Neutrophil (primary cell): ENCODE data around the gene HUS1.
"Not testable (repeated sequence)": the region's sequence is repeated elsewhere in the genome, so short reads cannot be mapped to it uniquely, and the experiment has no call there.

ENCODE experiments used
- H3K27ac ChIP-seq: fragments of 200-600 bp; sonication (generic); 2 replicates; pipeline ENCODE4 v1.5.1; 2016; ENCODE audit warnings: mild to moderate bottlenecking, moderate library complexity
- H3K27me3 ChIP-seq: fragments of 200-600 bp; sonication (generic); 2 replicates; pipeline ENCODE4 v1.6.0; 2016; ENCODE audit warnings: mild to moderate bottlenecking
- H3K36me3 ChIP-seq: fragments of 200-600 bp; sonication (generic); 2 replicates; pipeline ENCODE4 v1.5.1; 2017
- H3K4me1 ChIP-seq, 2 experiments: fragments of 200-600 bp in 1 of 2; sonication (generic) in 1 of 2; 1 replicate in 1 of 2; 2 replicates in 1 of 2; pipeline versions ENCODE4 v1.5.1 to v1.6.1; 2013 to 2016; ENCODE audit warnings: low read depth in 1 of 2, low read length in 1 of 2, mild to moderate bottlenecking in 1 of 2, moderate library complexity in 1 of 2; ENCODE audit not compliant: control insufficient read depth in 1 of 2, insufficient read depth in 1 of 2
- H3K4me3 ChIP-seq, 2 experiments: fragments of 200-600 bp in 1 of 2; sonication (generic) in 1 of 2; 1 replicate in 1 of 2; 2 replicates in 1 of 2; pipeline ENCODE4 v1.5.1; 2013 to 2016; ENCODE audit warnings: low read depth in 1 of 2, low read length in 1 of 2, mild to moderate bottlenecking in 1 of 2, moderate library complexity in 1 of 2
- H3K9me3 ChIP-seq: fragments of 200-600 bp; sonication (generic); 2 replicates; pipeline ENCODE4 v1.5.1; 2016
- CTCF ChIP-seq: fragments of 200-600 bp; sonication (generic); IDR thresholded peaks from 2 replicates; pipeline ENCODE4 v1.5.1; 2016; ENCODE audit warnings: antibody characterized with exemption

Gene HUS1

GRCh38 chr7:48004032-48004431, 24.6 kb upstream of the HUS1 start:
- no peaks in the 10 kb centered on the region for H3K4me1 ChIP-seq
- H3K4me3 ChIP-seq: no peak overlapping the region
- TF ChIP-seq CTCF: no peak
- no peak overlapping the region for H3K27ac ChIP-seq
- H3K36me3 ChIP-seq: no peaks in the 10 kb centered on the region
- no peaks in the 10 kb centered on the region for H3K27me3 ChIP-seq
- H3K9me3 ChIP-seq: no peaks in the 10 kb centered on the region

GRCh38 chr7:48000164-48000563, 20.7 kb upstream of the HUS1 start:
- not testable (repeated sequence) for H3K9me3 ChIP-seq, H3K27me3 ChIP-seq, H3K36me3 ChIP-seq, H3K4me1 ChIP-seq, H3K27ac ChIP-seq, H3K4me3 ChIP-seq

GRCh38 chr7:47999413-47999812, 20.0 kb upstream of the HUS1 start:
- H3K4me1 ChIP-seq: no peaks in the 10 kb centered on the region
- no peak overlapping the region for H3K4me3 ChIP-seq
- H3K27ac ChIP-seq: no peak overlapping the region
- no peaks in the 10 kb centered on the region for H3K27me3 ChIP-seq
- no peaks in the 10 kb centered on the region for H3K36me3 ChIP-seq
- H3K9me3 ChIP-seq: no peaks in the 10 kb centered on the region
- no peak for TF ChIP-seq CTCF

- no peak overlapping the region for H3K27ac ChIP-seq
- peak overlapping the region; percentile 69 to 72 for H3K4me3 ChIP-seq
- no peaks in the 10 kb centered on the region for H3K27me3 ChIP-seq
- H3K36me3 ChIP-seq: no peaks in the 10 kb centered on the region
- no peaks in the 10 kb centered on the region for H3K9me3 ChIP-seq
- TF ChIP-seq CTCF: no peak
- peaks cover 11 to 12% of the 10 kb centered on the region in 2 experiments for H3K4me1 ChIP-seq
Measured at GRCh38 chr7:47992446-47992845, 13.0 kb upstream of the HUS1 start.

- H3K27ac ChIP-seq: peak overlapping the region; percentile 50
- no peaks in the 10 kb centered on the region for H3K9me3 ChIP-seq
- peaks cover 11 to 12% of the 10 kb centered on the region in 2 experiments for H3K4me1 ChIP-seq
- peak; percentile 20 for TF ChIP-seq CTCF
- no peaks in the 10 kb centered on the region for H3K36me3 ChIP-seq
- H3K4me3 ChIP-seq: peak overlapping the region; percentile 69 to 72
- no peaks in the 10 kb centered on the region for H3K27me3 ChIP-seq
Measured at GRCh38 chr7:47991741-47992311, 12.4 kb upstream of the HUS1 start.

GRCh38 chr7:47991270-47991669, 11.9 kb upstream of the HUS1 start:
- H3K9me3 ChIP-seq: no peaks in the 10 kb centered on the region
- no peaks in the 10 kb centered on the region for H3K36me3 ChIP-seq
- peak overlapping the region; percentile 69 to 72 for H3K4me3 ChIP-seq
- TF ChIP-seq CTCF: no peak
- no peaks in the 10 kb centered on the region for H3K27me3 ChIP-seq
- H3K4me1 ChIP-seq: peaks cover 11 to 12% of the 10 kb centered on the region in 2 experiments
- no peak overlapping the region for H3K27ac ChIP-seq
